Gastroesophageal sphincter (tissue), 3 donors: ENCODE results near the gene DFFB.

ENCODE experiments used
- CTCF ChIP-seq, 4 experiments: fragments of 200-600 bp in 2 of 4; fragments of 450-650 bp in 2 of 4; sonication (generic) in 1 of 4; IDR thresholded peaks; one replicate each; pipeline ENCODE4 v1.5.1; 2017 to 2019; ENCODE audit warnings: antibody characterized with exemption in 4 of 4, mild to moderate bottlenecking in 2 of 4, moderate library complexity in 2 of 4
- POLR2A ChIP-seq, 2 donors: fragments of 450-650 bp; IDR thresholded peaks; one replicate each; pipeline ENCODE4 v1.6.1; 2017; ENCODE audit warnings: antibody characterized with exemption in 2 of 2, mild to moderate bottlenecking in 2 of 2, moderate library complexity in 1 of 2
- POLR2AphosphoS5 ChIP-seq: sonication (generic); formaldehyde crosslinking; IDR thresholded peaks from one replicate; pipeline ENCODE4 v1.6.1; 2017; ENCODE audit warnings: antibody characterized with exemption

- no peak for TF ChIP-seq CTCF (IDR thresholded peaks at IDR 0.05)
- no peak for TF ChIP-seq POLR2A (IDR thresholded peaks at IDR 0.05)
- no peak for TF ChIP-seq POLR2AphosphoS5
These were observed 35.8 kb upstream of the DFFB start for GRCh38 chr1:3821447-3821846.
